K562 (cell line): ENCODE measurements around the gene TBC1D7. TPM values are rescaled to one million over a fixed set of nuclear protein-coding genes. Genes with fewer than 3 reads are reported as not detected.

ENCODE experiments used
- CBX1 ChIP-seq: sonication (generic); IDR thresholded peaks from 2 replicates; pipeline ENCODE4 v1.6.1; 2016; ENCODE audit warnings: antibody characterized with exemption, low read depth, mild to moderate bottlenecking
- DACH1 ChIP-seq: fragments of 450-650 bp; IDR thresholded peaks from 2 replicates; pipeline ENCODE4 v1.6.1; 2018; ENCODE audit not compliant: partially characterized antibody
- E2F6 ChIP-seq, 2 experiments: IDR thresholded peaks; 2 replicates each; pipeline ENCODE4 v1.6.1; 2011; ENCODE audit warnings: borderline replicate concordance in 1 of 2, control low read depth in 1 of 2, low read depth in 1 of 2, low read length in 1 of 2, mild to moderate bottlenecking in 1 of 2, mixed read lengths in 1 of 2, moderate library complexity in 1 of 2; ENCODE audit not compliant: insufficient read depth in 1 of 2, insufficient read length in 1 of 2, poor library complexity in 1 of 2, severe bottlenecking in 1 of 2; ENCODE audit errors: extremely low read depth in 1 of 2
- ETS2 ChIP-seq: IDR thresholded peaks from 2 replicates; pipeline ENCODE4 v1.6.1; 2016; ENCODE audit warnings: borderline replicate concordance, missing genetic modification characterization, mild to moderate bottlenecking, moderate library complexity, missing compliant biosample characterization; ENCODE audit not compliant: poor library complexity, severe bottlenecking
- FOS ChIP-seq: IDR thresholded peaks from 3 replicates; pipeline ENCODE4 v1.6.1; 2011; ENCODE audit not compliant: insufficient read length; ENCODE audit errors: extremely low read depth
- GATAD2A ChIP-seq: fragments of 450-650 bp; IDR thresholded peaks from 2 replicates; pipeline ENCODE4 v1.6.1; 2017
- HIVEP1 ChIP-seq: fragments of 250-450 bp; sonication (Bioruptor Pico); IDR thresholded peaks from 2 replicates; pipeline ENCODE4 v1.4.0; 2020; ENCODE audit warnings: mild to moderate bottlenecking
- MBD1 ChIP-seq: fragments of 250-450 bp; sonication (Bioruptor Pico); IDR thresholded peaks from 2 replicates; pipeline ENCODE4 v1.8.0; 2022; ENCODE audit warnings: inconsistent platforms
- MYNN ChIP-seq, 2 experiments: sonication (generic); formaldehyde crosslinking in 1 of 2; IDR thresholded peaks; 2 replicates each; pipeline versions ENCODE4 v1.5.0 to v1.6.1; 2016 to 2020; ENCODE audit warnings: antibody characterized with exemption in 1 of 2, missing genetic modification reagents in 1 of 2
- NCOA2 ChIP-seq, 2 experiments: fragments of 450-650 bp; IDR thresholded peaks; 2 replicates each; pipeline ENCODE4 v1.6.1; 2018; ENCODE audit warnings: mild to moderate bottlenecking in 2 of 2, moderate library complexity in 1 of 2; ENCODE audit not compliant: partially characterized antibody in 2 of 2
- NFE2 ChIP-seq: IDR thresholded peaks from 2 replicates; pipeline ENCODE4 v1.6.1; 2014; ENCODE audit warnings: antibody characterized with exemption, low read depth
- NUFIP1 ChIP-seq: fragments of 450-650 bp; IDR thresholded peaks from 2 replicates; pipeline ENCODE4 v1.6.1; 2018; ENCODE audit not compliant: partially characterized antibody
- PHF8 ChIP-seq: fragments of 200-600 bp; sonication (generic); IDR thresholded peaks from 2 replicates; pipeline ENCODE4 v1.6.1; 2012; ENCODE audit warnings: mixed run types, mild to moderate bottlenecking, inconsistent platforms, low read length, moderate library complexity, borderline replicate concordance
- PYGO2 ChIP-seq: fragments of 450-650 bp; IDR thresholded peaks from 2 replicates; pipeline ENCODE4 v1.6.1; 2016; ENCODE audit warnings: mild to moderate bottlenecking, missing genetic modification characterization, moderate library complexity, missing compliant biosample characterization
- RB1 ChIP-seq: fragments of 450-650 bp; IDR thresholded peaks from 2 replicates; pipeline ENCODE4 v1.6.1; 2017; ENCODE audit warnings: low read depth, mild to moderate bottlenecking
- RBM22 ChIP-seq: fragments of 200-400 bp; formaldehyde crosslinking; IDR thresholded peaks from 2 replicates; pipeline ENCODE4 v1.6.1; 2018; ENCODE audit warnings: low read length, low read depth; ENCODE audit not compliant: poor library complexity, severe bottlenecking
- RNF2 ChIP-seq: sonication (generic); IDR thresholded peaks from 2 replicates; pipeline ENCODE4 v1.6.1; 2016
- SIX5 ChIP-seq, 2 experiments: IDR thresholded peaks; 2 replicates each; pipeline ENCODE4 v1.6.1; 2011; ENCODE audit warnings: low read length in 2 of 2, borderline replicate concordance in 1 of 2, low read depth in 1 of 2, mild to moderate bottlenecking in 1 of 2, moderate library complexity in 1 of 2; ENCODE audit not compliant: insufficient read depth in 1 of 2
- SOX6 ChIP-seq: fragments of 450-650 bp; IDR thresholded peaks from 2 replicates; pipeline ENCODE4 v1.6.1; 2014; ENCODE audit warnings: mild to moderate bottlenecking
- SRSF3 ChIP-seq: fragments of 200-400 bp; formaldehyde crosslinking; IDR thresholded peaks from 2 replicates; pipeline ENCODE4 v1.6.1; 2016; ENCODE audit warnings: mild to moderate bottlenecking, low read length, moderate library complexity; ENCODE audit not compliant: insufficient read depth
- SRSF9 ChIP-seq: fragments of 200-400 bp; formaldehyde crosslinking; IDR thresholded peaks from 2 replicates; pipeline ENCODE4 v1.6.1; 2017; ENCODE audit warnings: low read depth, low read length, borderline replicate concordance
- ZFPM2 ChIP-seq: fragments of 250-450 bp; sonication (Bioruptor Pico); IDR thresholded peaks from 2 replicates; pipeline ENCODE4 v1.5.1; 2022; ENCODE audit warnings: mild to moderate bottlenecking
- ZFX ChIP-seq: sonication (generic); formaldehyde crosslinking; IDR thresholded peaks from 2 replicates; pipeline ENCODE4 v1.8.0; 2022; ENCODE audit warnings: mild to moderate bottlenecking, missing genetic modification reagents, moderate library complexity
- ZKSCAN8 ChIP-seq: fragments of 200-800 bp; sonication (Bioruptor generic); IDR thresholded peaks from 2 replicates; pipeline ENCODE4 v1.6.1; 2016; ENCODE audit warnings: missing genetic modification characterization, missing compliant biosample characterization
- ZNF217 ChIP-seq: sonication (generic); formaldehyde crosslinking; IDR thresholded peaks from 2 replicates; pipeline ENCODE4 v1.8.0; 2022; ENCODE audit warnings: mild to moderate bottlenecking, missing genetic modification reagents
- ZNF239 ChIP-seq: fragments of 250-450 bp; sonication (Bioruptor Pico); IDR thresholded peaks from 2 replicates; pipeline ENCODE4 v1.4.0; 2020; ENCODE audit warnings: mild to moderate bottlenecking
- ZNF583 ChIP-seq: fragments of 250-450 bp; sonication (Bioruptor Pico); IDR thresholded peaks from 2 replicates; pipeline ENCODE4 v1.4.0; 2020
- polyA plus RNA-seq, 8 experiments: library from polyadenylated mRNA; depleted of rRNA in 4 of 8; stranded (reverse) in 5 of 8; unstranded in 3 of 8; fragments of >200 nt; fragmentation: Nextera tagmentation in 2 of 8; fragmentation: Illumina TruSeq in 1 of 8; extraction: Ambion mirVana in 2 of 8; extraction: Trizol in 1 of 8; gene quantifications; 2 replicates each; pipeline versions ENCODE4 v1.2.1 to v1.2.3, GENCODE V29; 2011 to 2014; ENCODE audit warnings: inconsistent platforms in 1 of 8, missing spikeins in 1 of 8
- total RNA-seq, 7 experiments: library from RNA; depleted of rRNA in 6 of 7; stranded (reverse); fragments of >200 nt in 6 of 7; fragmentation: Illumina TruSeq in 2 of 7; extraction: Trizol in 2 of 7; gene quantifications; 2 replicates each; pipeline versions ENCODE4 v1.2.1 to v1.2.3, GENCODE V29; 2011 to 2021; ENCODE audit warnings: low replicate concordance in 1 of 7

The TBC1D7 gene
- total and polyA plus RNA-seq, 9 of the 15 experiments (the other 6 are each of a cell fraction or from before 2014, with no cell fraction given): 49.4 to 107 (median 61.1) TPM

- no peak for TF ChIP-seq ZFX (CRISPR knock-in tag)
- no peak for TF ChIP-seq PYGO2
- no peak for TF ChIP-seq ETS2 (tag)
- TF ChIP-seq SRSF3: no peak
- no peak for TF ChIP-seq RBM22
- TF ChIP-seq E2F6 (IDR thresholded peaks at IDR 0.05; ENCODE audit: borderline replicate concordance in 1 of 2, extremely low read depth in 1 of 2, insufficient read depth in 1 of 2, insufficient read length in 1 of 2, low read depth in 1 of 2, low read length in 1 of 2, poor library complexity in 1 of 2, severe bottlenecking in 1 of 2): no peak
- no peak for TF ChIP-seq SIX5 (IDR thresholded peaks at IDR 0.05; ENCODE audit: borderline replicate concordance in 1 of 2, insufficient read depth in 1 of 2, low read depth in 1 of 2, low read length in 2 of 2)
- TF ChIP-seq MYNN (IDR thresholded peaks at IDR 0.05): peak; percentile 74
- no peak for TF ChIP-seq MYNN (CRISPR knock-in tag; IDR thresholded peaks at IDR 0.05)
- no peak for TF ChIP-seq SRSF9
- peak; percentile 30; the same call in 1 of the 2 replicates for TF ChIP-seq NFE2
- TF ChIP-seq HIVEP1 (CRISPR knock-in tag): no peak
- TF ChIP-seq ZNF583: no peak
- 0 out of 2 replicates have a peak, but pooled peaks have one; percentile 37 for TF ChIP-seq ZKSCAN8
- no peak for TF ChIP-seq CBX1
- TF ChIP-seq ZNF239 (CRISPR knock-in tag): no peak
- peak; percentile 83 for TF ChIP-seq SOX6
- TF ChIP-seq MBD1 (CRISPR knock-in tag): no peak
- no peak for TF ChIP-seq NUFIP1
- no peak for TF ChIP-seq ZNF217 (CRISPR knock-in tag)
- 0 out of 2 replicates have a peak, but pooled peaks have one; percentile 35 for TF ChIP-seq RB1
- TF ChIP-seq GATAD2A: peak; percentile 71; the same call in 1 of the 2 replicates
- no peak for TF ChIP-seq FOS
- no peak for TF ChIP-seq NCOA2 (IDR thresholded peaks at IDR 0.05; ENCODE audit: partially characterized antibody in 2 of 2)
- TF ChIP-seq DACH1: no peak
- TF ChIP-seq ZFPM2 (CRISPR knock-in tag): no peak
- TF ChIP-seq PHF8: no peak
- TF ChIP-seq RNF2: peak; percentile 19; the same call in 1 of the 2 replicates
Observed at GRCh38 chr6:13319891-13320564, 8.3 kb downstream of the TBC1D7 start (continued).
